Activated T-cell treated with anti-CD3 and anti-CD28 coated beads, Interleukin-2, amount 50 U/mL, for 4 hours (primary cell): Measurements from ENCODE around the gene ZNF558. TPM values are rescaled to one million over a fixed set of nuclear protein-coding genes. Genes with fewer than 3 reads are reported as not detected.

Experiments used
- ATAC-seq, 2 donors: fragments of 200-7000 bp; cut with Tn5 transposase; one replicate each; pipeline ENCODE4 v1.10.0; 2021
- DNase-seq: peaks from one replicate; pipeline ENCODE4 v3.0.0-alpha.2; 2020
- H3K27me3 Mint-ChIP-seq: one replicate; pipeline ENCODE4 v1.8.0; 2021; ENCODE audit warnings: low read depth, mixed read lengths
- H3K36me3 Mint-ChIP-seq: one replicate; pipeline ENCODE4 v1.8.0; 2022; ENCODE audit warnings: mixed read lengths; ENCODE audit not compliant: insufficient read depth
- H3K4me1 Mint-ChIP-seq: one replicate; pipeline ENCODE4 v1.8.0; 2021; ENCODE audit warnings: low read depth, mixed read lengths
- H3K4me3 Mint-ChIP-seq: one replicate; pipeline ENCODE4 v1.8.0; 2021; ENCODE audit warnings: mild to moderate bottlenecking, moderate library complexity, mixed read lengths
- H3K9me3 Mint-ChIP-seq: one replicate; pipeline ENCODE4 v1.8.0; 2021; ENCODE audit warnings: mixed read lengths
- total RNA-seq, 3 donors: library from RNA; stranded (reverse); gene quantifications; one replicate each; pipeline ENCODE4 v1.2.1, GENCODE V29; 2021

ZNF558 gene
- 10 to 100 TPM; 28.7 to 30.7 (median 29.0) TPM for total RNA-seq

- peaks cover 26% of the 10 kb centered on the region for H3K4me1 Mint-ChIP-seq
- peaks cover 3% of the 10 kb centered on the region for H3K9me3 Mint-ChIP-seq
- peak within 1 kb of the TSS; percentile 84 for H3K4me3 Mint-ChIP-seq
- H3K36me3 Mint-ChIP-seq, result peaks cover 16% of the 10 kb centered on the region
- no peaks in the 10 kb centered on the region for H3K27me3 Mint-ChIP-seq
- peak; percentile 95 to 97 for ATAC-seq
- DNase-seq, result peak; percentile 98
Measured at GRCh38 chr19:8832132-8833021, at the start of gene ZNF558, which contains the start of gene MBD3L1. ZNF558 (minus strand) TSS chr19:8832304; CDS start chr19:8822659, 9,645 bp downstream. MBD3L1 (plus strand) TSS chr19:8832377; CDS start chr19:8842679, 10,302 bp downstream.

GRCh38 chr19:8881512-8881911 lies 49.4 kb upstream of the ZNF558 start:
- Mint-ChIP-seq H3K36me3 (no peaks in the 10 kb centered on the region), H3K4me1 (no peaks in the 10 kb centered on the region), H3K4me3 (no peak overlapping the region), H3K9me3 (peaks cover 7% of the 10 kb centered on the region), H3K27me3 (peaks cover 21% of the 10 kb centered on the region)
- ATAC-seq (no peak), DNase-seq (no peak)

DNA sequence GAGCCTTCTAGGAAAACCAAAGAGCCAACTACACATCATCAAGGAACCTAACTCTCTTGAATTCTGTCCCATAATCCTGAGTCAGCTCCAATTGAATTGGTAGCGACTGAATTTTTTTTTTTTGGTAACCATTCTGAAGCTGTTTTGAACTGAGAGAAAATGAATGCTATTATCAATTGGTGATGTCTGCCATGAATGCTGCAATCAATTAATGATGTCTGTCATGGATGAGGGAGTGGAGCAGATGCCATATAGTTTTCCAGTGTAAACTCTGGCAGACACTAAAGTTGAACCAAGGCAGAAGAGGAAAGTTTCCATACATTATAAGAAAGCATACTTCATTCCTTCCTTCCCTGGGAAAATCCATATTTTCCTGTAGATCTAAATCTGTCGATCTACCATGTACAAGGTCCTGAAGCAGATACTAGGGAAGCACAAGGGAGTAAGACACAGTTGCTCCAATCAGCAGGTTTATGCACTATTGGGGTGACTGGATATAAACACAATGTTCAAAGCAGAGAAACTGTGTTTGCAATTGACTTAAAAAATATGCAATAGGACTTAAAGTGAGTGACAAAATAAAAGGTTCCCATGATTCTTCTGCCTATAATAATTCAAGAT lies 48.9 kb upstream of the ZNF558 start:
- no peak overlapping the region for H3K4me3 Mint-ChIP-seq
- ATAC-seq (no peak), DNase-seq (no peak)
- peaks cover 21% of the 10 kb centered on the region for H3K27me3 Mint-ChIP-seq
- H3K9me3 Mint-ChIP-seq, result peaks cover 7% of the 10 kb centered on the region
- H3K4me1 Mint-ChIP-seq, result no peaks in the 10 kb centered on the region
- no peaks in the 10 kb centered on the region for H3K36me3 Mint-ChIP-seq

DNA sequence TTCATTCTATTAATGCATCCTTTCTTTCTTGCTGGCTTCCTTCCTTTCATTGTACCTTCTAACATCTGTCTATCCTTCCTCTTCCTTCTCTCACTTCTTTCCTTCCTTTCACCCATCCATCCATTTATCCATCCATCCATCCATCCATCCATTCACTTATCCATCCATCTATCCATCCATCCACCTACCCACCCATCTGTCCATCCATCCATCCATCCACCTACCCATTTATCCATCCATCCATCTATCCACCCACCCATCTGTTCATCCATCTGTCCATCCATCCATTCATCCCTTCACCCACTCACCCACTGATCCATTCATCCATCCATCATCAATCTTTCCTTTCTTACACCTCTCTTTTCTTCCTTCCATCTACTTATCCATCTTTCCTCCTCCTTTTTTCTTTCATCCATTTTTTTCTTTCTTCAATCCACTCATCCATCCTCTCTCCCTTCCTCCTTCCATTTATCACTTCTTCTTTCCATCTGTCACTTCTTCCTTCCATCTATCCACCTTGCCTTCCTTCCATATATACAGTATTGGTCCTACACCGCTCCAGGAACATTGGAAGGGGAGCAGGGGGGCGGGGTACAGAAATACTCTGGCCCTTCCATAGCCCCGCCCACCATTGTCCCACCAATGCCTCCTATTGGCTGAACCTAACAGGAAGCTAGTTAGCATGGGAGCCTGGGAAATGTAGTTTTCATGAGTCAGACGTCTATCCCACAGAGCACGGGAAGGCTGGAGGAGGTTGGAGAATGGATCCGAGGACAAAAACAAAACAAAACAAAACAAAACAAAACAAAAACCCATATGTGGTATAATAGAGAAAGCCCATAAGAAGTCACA lies 46.0 kb upstream of the ZNF558 start:
- peaks cover 7% of the 10 kb centered on the region for H3K9me3 Mint-ChIP-seq
- H3K36me3 Mint-ChIP-seq, result no peaks in the 10 kb centered on the region
- peaks cover 28% of the 10 kb centered on the region for H3K27me3 Mint-ChIP-seq
- no peaks in the 10 kb centered on the region for H3K4me1 Mint-ChIP-seq
- DNase-seq (no peak), ATAC-seq (no peak)
- no peak overlapping the region for H3K4me3 Mint-ChIP-seq

- ATAC-seq (no peak), DNase-seq (no peak)
- Mint-ChIP-seq H3K4me1 (no peaks in the 10 kb centered on the region), H3K27me3 (peaks cover 12% of the 10 kb centered on the region), H3K4me3 (no peak overlapping the region), H3K36me3 (no peaks in the 10 kb centered on the region), H3K9me3 (no peaks in the 10 kb centered on the region)
Measured at GRCh38 chr19:8866344-8866743, 34.2 kb upstream of the ZNF558 start.

DNA sequence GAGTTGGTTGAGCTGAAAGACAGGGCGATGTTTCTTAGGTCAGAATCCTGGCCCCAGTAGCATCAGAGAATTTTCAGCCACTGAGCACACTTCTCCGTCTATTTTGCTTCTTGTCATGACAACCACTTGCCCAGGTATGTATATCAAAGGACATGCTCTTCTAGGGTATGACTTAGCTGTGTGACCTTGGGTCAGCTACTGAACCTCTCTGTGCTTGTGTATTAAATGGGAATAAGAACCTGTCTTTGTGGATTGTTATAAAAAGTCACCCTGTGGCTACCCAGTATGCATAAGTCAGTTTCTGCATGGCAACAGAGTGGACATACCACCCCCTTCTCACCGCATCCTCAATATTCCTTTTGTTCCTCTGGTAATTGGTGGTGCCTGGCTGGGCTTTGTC lies 26.2 kb upstream of the ZNF558 start:
- Mint-ChIP-seq H3K9me3 (no peaks in the 10 kb centered on the region), H3K36me3 (no peaks in the 10 kb centered on the region), H3K4me1 (no peaks in the 10 kb centered on the region), H3K4me3 (no peak overlapping the region), H3K27me3 (peaks cover 26% of the 10 kb centered on the region)
- DNase-seq, result no peak
- ATAC-seq, result no peak

GRCh38 chr19:8850488-8850887 lies 18.4 kb upstream of the ZNF558 start:
- ATAC-seq (no peak), DNase-seq (no peak)
- Mint-ChIP-seq H3K9me3 (peaks cover 7% of the 10 kb centered on the region), H3K27me3 (peaks cover 13% of the 10 kb centered on the region), H3K36me3 (no peaks in the 10 kb centered on the region), H3K4me1 (no peaks in the 10 kb centered on the region), H3K4me3 (no peak overlapping the region)

- Mint-ChIP-seq H3K9me3 (peaks cover 7% of the 10 kb centered on the region), H3K4me3 (no peak overlapping the region), H3K4me1 (no peaks in the 10 kb centered on the region), H3K36me3 (no peaks in the 10 kb centered on the region), H3K27me3 (peaks cover 10% of the 10 kb centered on the region)
- DNase-seq (no peak), ATAC-seq (no peak)
Measured at GRCh38 chr19:8849232-8849631, 17.1 kb upstream of the ZNF558 start.

DNA sequence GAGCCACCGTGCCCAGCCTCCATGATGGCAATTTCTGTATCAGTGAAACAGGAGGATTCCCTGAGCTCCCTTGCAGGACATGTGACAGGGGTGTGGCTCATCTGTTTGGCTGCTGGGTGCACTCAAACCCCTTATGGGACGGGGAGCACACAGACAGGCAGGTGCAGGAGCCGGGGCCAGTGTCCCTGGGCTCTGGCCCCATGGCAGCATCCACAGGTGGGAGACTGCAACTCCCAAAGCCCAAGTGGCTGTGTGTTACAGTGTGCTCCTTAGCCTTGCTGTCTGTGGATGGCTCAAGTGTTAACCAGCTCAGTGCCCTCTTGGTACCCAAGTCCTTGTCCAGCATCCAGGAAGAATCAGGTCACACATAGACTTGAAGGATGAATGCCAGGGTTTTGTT lies 14.7 kb upstream of the ZNF558 start:
- ATAC-seq (no peak), DNase-seq (no peak)
- Mint-ChIP-seq H3K36me3 (no peaks in the 10 kb centered on the region), H3K4me1 (no peaks in the 10 kb centered on the region), H3K27me3 (peaks cover 7% of the 10 kb centered on the region), H3K4me3 (no peak overlapping the region), H3K9me3 (peaks cover 7% of the 10 kb centered on the region)

DNA sequence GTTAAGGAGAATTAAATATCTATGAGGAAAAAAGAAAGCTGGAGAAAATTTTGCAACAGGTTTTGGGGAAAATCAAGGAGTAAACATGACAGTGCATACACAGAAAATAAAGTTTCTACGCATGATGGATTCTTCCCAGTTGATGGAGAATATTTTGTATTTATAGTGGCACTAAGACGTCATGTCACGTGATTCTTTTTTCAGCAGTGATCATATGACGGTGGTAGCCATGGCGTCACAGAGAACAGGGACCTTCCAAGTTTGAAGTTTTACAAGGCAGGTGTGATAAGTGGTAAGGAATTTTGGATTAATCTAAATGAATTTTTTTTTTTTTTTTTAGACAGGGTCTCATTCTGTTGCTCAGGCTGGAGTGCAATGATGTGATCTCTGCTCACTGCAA lies 8.6 kb upstream of the ZNF558 start:
- H3K4me3 Mint-ChIP-seq, result no peak overlapping the region
- H3K4me1 Mint-ChIP-seq, result no peaks in the 10 kb centered on the region
- H3K36me3 Mint-ChIP-seq, result no peaks in the 10 kb centered on the region
- H3K27me3 Mint-ChIP-seq, result peaks cover 8% of the 10 kb centered on the region
- DNase-seq, result no peak
- no peaks in the 10 kb centered on the region for H3K9me3 Mint-ChIP-seq
- ATAC-seq, result no peak

DNA sequence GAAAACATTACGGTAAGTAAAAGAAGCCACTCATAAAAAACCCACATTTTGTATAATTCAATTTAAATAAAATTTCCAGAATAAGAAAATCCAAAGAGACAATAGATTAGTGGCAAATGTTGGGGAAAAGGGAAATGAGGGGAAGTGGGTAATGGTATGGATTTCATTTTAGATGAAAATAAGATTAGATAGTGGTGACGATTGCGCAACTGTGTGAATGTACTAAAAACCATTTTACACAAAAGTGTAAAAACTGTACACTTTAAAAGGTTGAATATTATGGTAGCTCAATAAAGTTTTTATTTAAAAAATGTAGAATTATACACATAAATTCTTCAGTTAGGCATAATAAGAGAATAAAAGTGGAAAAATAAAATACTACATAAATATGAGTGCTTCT lies 3.8 kb upstream of the ZNF558 start:
- ATAC-seq, result no peak
- Mint-ChIP-seq H3K4me1 (peaks cover 17% of the 10 kb centered on the region), H3K36me3 (no peaks in the 10 kb centered on the region), H3K9me3 (peaks cover 3% of the 10 kb centered on the region), H3K27me3 (peaks cover 5% of the 10 kb centered on the region), H3K4me3 (no peak overlapping the region)
- DNase-seq, result no peak

- no peak for ATAC-seq
- peaks cover 17% of the 10 kb centered on the region for H3K4me1 Mint-ChIP-seq
- H3K4me3 Mint-ChIP-seq, result no peak overlapping the region
- peaks cover 3% of the 10 kb centered on the region for H3K9me3 Mint-ChIP-seq
- peaks cover 2% of the 10 kb centered on the region for H3K27me3 Mint-ChIP-seq
- no peaks in the 10 kb centered on the region for H3K36me3 Mint-ChIP-seq
- DNase-seq, result no peak
Measured at GRCh38 chr19:8835446-8835845, 3.3 kb upstream of the ZNF558 start.

DNA sequence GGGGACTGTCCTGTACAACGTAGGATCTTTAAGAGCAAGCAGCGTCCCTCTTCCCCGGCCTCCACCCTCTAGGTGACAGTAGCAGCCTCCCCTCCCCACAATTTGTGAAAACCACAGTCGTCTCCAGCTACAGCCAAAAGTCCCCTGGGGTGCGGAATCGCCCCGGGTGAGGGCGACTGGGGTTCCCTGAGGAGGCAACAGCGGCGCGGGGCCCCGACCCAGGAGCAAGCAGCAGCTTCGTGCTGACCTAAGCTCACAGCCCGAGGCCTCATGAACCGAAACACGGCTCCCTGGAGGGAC lies 322 bp downstream of the ZNF558 start:
- Mint-ChIP-seq H3K27me3 (no peaks in the 10 kb centered on the region), H3K36me3 (peaks cover 20% of the 10 kb centered on the region), H3K4me3 (peak overlapping the region; percentile 84), H3K9me3 (peaks cover 3% of the 10 kb centered on the region), H3K4me1 (peaks cover 26% of the 10 kb centered on the region)
- no peak for DNase-seq
- ATAC-seq, result peak; percentile 7

- no peak for ATAC-seq
- Mint-ChIP-seq H3K27me3 (no peaks in the 10 kb centered on the region), H3K9me3 (peaks cover 3% of the 10 kb centered on the region), H3K4me1 (peaks cover 26% of the 10 kb centered on the region), H3K36me3 (peaks cover 20% of the 10 kb centered on the region), H3K4me3 (peak overlapping the region; percentile 84)
- DNase-seq, result no peak
Measured at GRCh38 chr19:8831373-8831772, 731 bp downstream of the ZNF558 start.
